ENCODE data around the gene MICAL1.

Gene MICAL1

DNA sequence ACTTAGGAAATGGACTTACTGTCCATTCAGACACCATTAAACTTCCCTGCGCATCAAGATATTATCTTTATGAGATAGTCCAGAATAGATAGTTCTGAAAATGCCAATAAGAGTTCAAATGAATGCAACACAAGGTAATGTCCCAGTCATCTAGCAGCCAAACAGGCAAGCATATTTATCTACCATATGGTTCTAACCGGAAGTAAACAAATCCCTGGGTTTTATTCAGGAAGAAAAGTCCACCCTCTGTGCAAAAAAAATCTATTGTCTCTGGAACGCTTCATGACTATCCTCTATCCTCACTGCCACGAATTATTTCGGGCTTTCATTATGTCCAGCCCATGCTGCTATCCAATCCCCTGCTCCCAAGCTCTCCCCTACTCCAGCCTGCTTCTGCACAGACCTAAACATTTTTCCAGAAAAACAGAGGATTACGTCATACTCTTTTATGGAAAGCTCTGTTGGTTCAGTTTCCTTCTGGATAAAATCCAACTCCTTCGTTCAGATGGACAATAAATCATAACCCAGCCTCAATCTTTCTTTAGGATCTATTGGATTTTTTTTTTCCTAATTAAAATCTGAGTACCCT lies 26.6 kb downstream of the MICAL1 start:
- no peak for DNase-seq

GRCh38 chr6:109424946-109425345 lies 30.6 kb downstream of the MICAL1 start:
- DNase-seq, result no peak

DNA sequence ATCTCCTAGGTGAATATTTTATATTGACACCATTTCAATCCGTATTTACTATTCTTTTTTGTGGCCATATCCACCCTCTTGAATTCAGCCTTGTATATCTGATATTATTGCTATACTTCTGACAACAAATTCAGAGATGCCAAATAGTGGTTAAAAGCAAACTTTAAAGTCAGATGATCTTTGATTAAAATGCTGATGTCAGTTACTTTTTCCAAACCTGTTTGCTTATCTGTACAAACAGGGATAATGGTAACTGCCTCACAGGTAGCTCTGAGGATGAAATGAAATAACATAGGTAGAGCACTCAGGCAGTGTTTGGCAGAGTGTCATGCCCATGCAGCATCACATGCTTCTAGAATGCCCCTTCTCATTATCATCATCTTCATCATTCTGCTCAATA lies 34.4 kb downstream of the MICAL1 start:
- no peak for DNase-seq

DNA sequence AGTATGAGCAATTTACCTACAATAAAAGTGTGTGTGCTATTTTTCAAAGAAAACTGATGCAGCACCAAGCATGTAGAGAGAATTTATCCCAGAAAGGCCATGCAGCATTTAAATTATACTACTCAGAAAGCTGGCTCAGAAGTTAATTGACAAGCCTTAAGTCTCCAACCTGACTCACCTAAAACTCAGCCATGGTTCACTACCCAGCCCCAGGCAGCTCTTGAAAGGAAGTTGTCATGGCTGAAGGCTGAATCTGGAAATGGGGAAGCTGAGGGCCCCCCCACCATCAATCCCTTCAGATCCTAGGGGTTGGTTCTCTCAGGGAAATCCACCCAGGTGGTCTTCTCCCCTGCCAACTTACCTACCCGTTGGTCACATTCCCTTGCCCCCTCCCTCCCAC lies 34.8 kb downstream of the MICAL1 start:
- no peak for DNase-seq

GRCh38 chr6:109417646-109418045 lies 37.9 kb downstream of the MICAL1 start:
- DNase-seq, result no peak

- no peak for DNase-seq
These were observed 44.5 kb downstream of the MICAL1 start for GRCh38 chr6:109411034-109411433.

DNA sequence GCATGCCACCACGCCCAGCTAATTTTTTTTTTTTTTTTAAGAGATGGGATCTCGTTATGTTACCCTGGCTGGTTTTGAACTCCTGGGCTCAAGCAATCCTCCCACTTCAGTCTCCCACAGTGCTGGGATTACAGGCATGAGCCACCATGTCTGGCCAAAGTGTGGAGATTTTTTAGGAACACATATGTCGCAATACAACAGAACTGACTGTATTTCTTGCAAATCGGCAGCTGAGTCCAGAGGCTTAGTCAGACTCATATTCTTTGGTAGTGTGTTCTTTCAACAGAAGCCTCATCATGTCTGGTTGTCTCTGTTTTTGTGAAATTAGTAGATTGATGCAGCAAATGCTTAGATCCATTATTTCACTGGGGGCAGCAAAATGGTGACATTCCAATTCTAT lies 49.4 kb downstream of the MICAL1 start:
- no peak for DNase-seq

- no peak for DNase-seq
These were observed 58.6 kb downstream of the MICAL1 start for GRCh38 chr6:109397020-109397419.

DNA sequence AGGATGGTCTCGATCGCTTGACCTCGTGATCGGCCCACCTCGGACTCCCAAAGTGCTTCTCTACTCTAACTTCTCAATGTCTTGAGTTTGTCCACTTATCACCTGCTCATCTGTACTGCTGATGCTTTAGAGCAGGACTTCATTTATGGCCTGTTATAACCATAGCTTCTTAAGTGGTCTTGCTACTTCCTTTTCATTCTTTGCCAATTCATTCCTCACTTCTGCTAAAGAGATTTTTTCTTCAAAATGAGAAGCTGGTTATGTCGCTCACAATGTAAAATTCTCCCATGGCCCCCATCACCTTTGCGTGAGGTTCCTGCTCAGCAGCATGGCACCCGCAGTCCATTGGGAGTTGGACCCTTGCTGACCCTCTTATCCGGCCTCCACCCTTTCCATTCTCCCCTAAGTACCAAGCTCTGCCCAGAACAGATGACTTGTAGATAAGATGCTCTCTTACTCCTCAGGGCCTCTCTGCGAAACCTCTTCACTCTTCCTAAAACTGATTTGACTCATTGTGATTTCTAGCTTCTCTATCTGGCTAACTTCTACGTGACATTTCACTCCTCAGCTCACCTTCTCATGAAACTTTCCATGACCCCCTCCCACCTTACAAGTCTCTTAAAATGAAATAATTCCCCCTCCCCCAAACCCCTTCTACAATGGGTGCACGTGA lies 59.4 kb downstream of the MICAL1 start:
- DNase-seq, result no peak

Measured in activated CD4-positive, alpha-beta T cell treated with anti-CD3 and anti-CD28 coated beads, Interleukin-2, amount 50 U/mL, for 1 hour (primary cell).